KMS-11 (cell line): Measurements from ENCODE around the gene HAPLN3.

Experiments
- H2AFZ ChIP-seq: fragments of 200-600 bp; sonication (generic); 2 replicates; pipeline ENCODE4 v1.6.1; 2016; ENCODE audit warnings: antibody characterized with exemption, mixed run types, low read depth
- H3K27ac ChIP-seq: fragments of 200-600 bp; sonication (generic); 2 replicates; pipeline ENCODE4 v1.6.1; 2016; ENCODE audit warnings: mild to moderate bottlenecking, mixed run types
- H3K27me3 ChIP-seq: fragments of 200-600 bp; sonication (generic); 2 replicates; pipeline ENCODE4 v1.6.1; 2017; ENCODE audit warnings: mild to moderate bottlenecking, low read depth, mixed run types, moderate library complexity; ENCODE audit not compliant: insufficient read depth
- H3K36me3 ChIP-seq: fragments of 200-600 bp; sonication (generic); 2 replicates; pipeline ENCODE4 v1.6.1; 2017; ENCODE audit warnings: mild to moderate bottlenecking, mixed run types; ENCODE audit not compliant: insufficient read depth
- H3K4me1 ChIP-seq: fragments of 200-600 bp; sonication (generic); 2 replicates; pipeline ENCODE4 v1.6.1; 2016; ENCODE audit warnings: mild to moderate bottlenecking, low read depth, mixed run types; ENCODE audit not compliant: poor library complexity, severe bottlenecking
- H3K4me2 ChIP-seq: fragments of 200-600 bp; sonication (generic); 2 replicates; pipeline ENCODE4 v1.7.0; 2016; ENCODE audit warnings: mild to moderate bottlenecking, mixed run types
- H3K4me3 ChIP-seq: fragments of 200-600 bp; sonication (generic); IDR thresholded peaks from 2 replicates; pipeline ENCODE4 v1.6.1; 2017; ENCODE audit warnings: low read depth, low read length, mixed read lengths; ENCODE audit not compliant: insufficient read depth
- H3K79me2 ChIP-seq: fragments of 200-600 bp; sonication (generic); 2 replicates; pipeline ENCODE4 v1.6.1; 2016; ENCODE audit warnings: low read depth, mixed run types; ENCODE audit not compliant: insufficient read depth
- H3K9ac ChIP-seq: fragments of 200-600 bp; sonication (generic); 2 replicates; pipeline ENCODE4 v1.6.1; 2016; ENCODE audit warnings: mild to moderate bottlenecking, mixed run types
- H4K20me1 ChIP-seq: fragments of 200-600 bp; sonication (generic); 2 replicates; pipeline ENCODE4 v1.6.1; 2016; ENCODE audit warnings: mild to moderate bottlenecking, mixed run types; ENCODE audit not compliant: insufficient read depth
- CTCF ChIP-seq: fragments of 200-600 bp; sonication (generic); conservative IDR thresholded peaks from 2 replicates; pipeline ENCODE4 v1.6.1; 2017; ENCODE audit warnings: low read depth, mild to moderate bottlenecking, antibody characterized with exemption, low read length, moderate library complexity, mixed read lengths

Gene HAPLN3

GRCh38 chr15:88873786-88874185 is 21.6 kb downstream of the HAPLN3 start:
- H3K27me3 ChIP-seq, result no peaks in the 10 kb centered on the region
- no peak overlapping the region for H2AFZ ChIP-seq
- H3K4me2 ChIP-seq, result no peak overlapping the region
- H3K4me1 ChIP-seq, result no peaks in the 10 kb centered on the region
- no peak overlapping the region for H3K4me3 ChIP-seq
- no peak for TF ChIP-seq CTCF
- H4K20me1 ChIP-seq, result no peaks in the 10 kb centered on the region
- no peak overlapping the region for H3K9ac ChIP-seq
- H3K27ac ChIP-seq, result no peak overlapping the region
- no peaks in the 10 kb centered on the region for H3K79me2 ChIP-seq
- H3K36me3 ChIP-seq, result no peaks in the 10 kb centered on the region

GRCh38 chr15:88872706-88873105 is 22.6 kb downstream of the HAPLN3 start:
- Histone ChIP-seq H3K27me3 (no peaks in the 10 kb centered on the region), H2AFZ (no peak overlapping the region)

GRCh38 chr15:88872106-88872505 is 23.2 kb downstream of the HAPLN3 start:
- no peak for TF ChIP-seq CTCF
- Histone ChIP-seq H3K27ac (no peak overlapping the region), H4K20me1 (no peaks in the 10 kb centered on the region)

More at GRCh38 chr15:88872706-88873105, 22.6 kb downstream of the HAPLN3 start:
- Histone ChIP-seq H4K20me1 (no peaks in the 10 kb centered on the region), H3K9ac (no peak overlapping the region), H3K4me3 (no peak overlapping the region), H3K79me2 (no peaks in the 10 kb centered on the region), H3K27ac (no peak overlapping the region), H3K36me3 (no peaks in the 10 kb centered on the region), H3K4me1 (no peaks in the 10 kb centered on the region), H3K4me2 (no peak overlapping the region)
- TF ChIP-seq CTCF, result no peak

GRCh38 chr15:88871313-88871712 is 24.0 kb downstream of the HAPLN3 start:
- Histone ChIP-seq H3K27me3 (no peaks in the 10 kb centered on the region), H2AFZ (no peak overlapping the region), H3K27ac (no peak overlapping the region), H3K36me3 (no peaks in the 10 kb centered on the region), H3K4me1 (no peaks in the 10 kb centered on the region), H3K9ac (no peak overlapping the region), H3K79me2 (no peaks in the 10 kb centered on the region), H4K20me1 (no peaks in the 10 kb centered on the region), H3K4me3 (no peak overlapping the region), H3K4me2 (no peak overlapping the region)
- TF ChIP-seq CTCF, result no peak

More at GRCh38 chr15:88872106-88872505, 23.2 kb downstream of the HAPLN3 start:
- Histone ChIP-seq H3K9ac (no peak overlapping the region), H2AFZ (no peak overlapping the region), H3K4me3 (no peak overlapping the region), H3K79me2 (no peaks in the 10 kb centered on the region), H3K4me2 (no peak overlapping the region), H3K27me3 (no peaks in the 10 kb centered on the region), H3K36me3 (no peaks in the 10 kb centered on the region), H3K4me1 (no peaks in the 10 kb centered on the region)
